ENCODE results near the gene SLC2A4RG. TPM values are rescaled to one million over a fixed set of nuclear protein-coding genes. Genes with fewer than 3 reads are reported as not detected.
A peak's percentile ranks its signal among the peaks of the same experiment; 100 is the strongest.
"Not testable (repeated sequence)": the region's sequence is repeated elsewhere in the genome, so short reads cannot be mapped to it uniquely, and the experiment has no call there.

SLC2A4RG gene
- total RNA-seq, 2 donors from 2014 or later = 24.7 to 37.2 TPM

DNA sequence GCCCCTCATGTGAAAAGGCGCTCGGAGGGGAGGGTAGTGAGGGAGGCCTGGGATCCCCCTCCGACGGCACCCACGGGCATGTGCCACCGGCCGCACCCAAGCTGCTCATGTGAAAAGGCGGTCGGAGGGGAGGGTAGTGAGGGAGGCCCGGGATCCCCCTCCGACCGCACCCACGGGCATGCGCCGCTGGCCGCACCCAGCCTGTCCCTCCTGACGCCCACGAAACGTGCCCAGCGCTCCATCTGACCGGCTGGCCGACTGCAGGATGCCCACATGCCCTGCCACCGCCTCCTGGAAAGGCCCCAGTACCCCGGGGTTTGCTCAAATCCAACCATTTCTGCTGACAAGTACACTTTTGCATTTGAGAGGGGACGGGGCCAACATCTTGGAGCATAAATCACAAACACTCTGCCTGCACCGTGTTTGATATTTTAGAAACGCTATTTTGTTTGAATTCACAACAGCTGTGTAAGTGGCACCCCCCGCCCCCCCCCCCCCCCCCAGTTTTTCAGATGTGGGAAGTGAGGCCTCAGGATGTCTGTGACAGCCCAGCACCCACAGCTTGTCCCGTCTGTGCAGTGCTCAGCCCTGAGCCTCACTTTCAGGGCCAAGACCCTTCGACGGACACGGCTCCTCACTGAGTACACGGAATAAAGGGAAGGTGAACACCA, 34.1 kb downstream of the SLC2A4RG start:
- no peak overlapping the region for H3K27ac Mint-ChIP-seq
- DNase-seq (ENCODE audit: low spot score in 2 of 2) = no peak
- H3K9me3 Mint-ChIP-seq = no peaks in the 10 kb centered on the region
- no peak for ATAC-seq
- no peaks in the 10 kb centered on the region for H3K36me3 Mint-ChIP-seq

GRCh38 chr20:63774306-63774705, 34.7 kb downstream of the SLC2A4RG start:
- DNase-seq (ENCODE audit: low spot score in 2 of 2) = no peak
- H3K9me3 Mint-ChIP-seq = no peaks in the 10 kb centered on the region
- ATAC-seq = no peak
- H3K27ac Mint-ChIP-seq = no peak overlapping the region
- no peaks in the 10 kb centered on the region for H3K36me3 Mint-ChIP-seq

- no peaks in the 10 kb centered on the region for H3K36me3 Mint-ChIP-seq
- no peaks in the 10 kb centered on the region for H3K9me3 Mint-ChIP-seq
- DNase-seq (ENCODE audit: low spot score in 2 of 2) (no peak), ATAC-seq (no peak)
- no peak overlapping the region for H3K27ac Mint-ChIP-seq
These were observed 35.8 kb downstream of the SLC2A4RG start for GRCh38 chr20:63775096-63775978.

DNA sequence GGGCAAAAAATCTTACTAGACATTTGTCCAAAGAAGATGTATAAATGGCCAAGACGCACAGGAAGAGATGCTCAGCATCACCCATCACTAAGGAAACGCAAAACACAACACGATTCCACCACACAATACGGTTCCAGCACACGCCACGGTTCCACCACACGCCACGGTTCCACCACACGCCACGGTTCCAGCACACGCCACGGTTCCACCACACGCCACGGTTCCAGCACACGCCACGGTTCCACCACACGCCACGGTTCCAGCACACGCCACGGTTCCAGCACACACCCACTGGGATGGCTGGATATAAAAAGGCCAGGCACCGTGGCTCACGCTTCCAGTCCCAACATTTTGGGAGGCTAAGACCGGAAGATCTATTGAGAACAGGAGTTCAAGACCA, 37.3 kb downstream of the SLC2A4RG start:
- ATAC-seq = not testable (repeated sequence)

GRCh38 chr20:63777614-63778013, 38.0 kb downstream of the SLC2A4RG start:
- ATAC-seq (no peak), DNase-seq (ENCODE audit: low spot score in 2 of 2) (no peak)
- Mint-ChIP-seq H3K9me3 (no peaks in the 10 kb centered on the region), H3K36me3 (no peaks in the 10 kb centered on the region), H3K27ac (no peak overlapping the region)

More for the DNA sequence above, 37.3 kb downstream of the SLC2A4RG start:
- not testable (repeated sequence) for H3K36me3 Mint-ChIP-seq; H3K9me3 Mint-ChIP-seq; DNase-seq (ENCODE audit: low spot score in 2 of 2); H3K27ac Mint-ChIP-seq

DNA sequence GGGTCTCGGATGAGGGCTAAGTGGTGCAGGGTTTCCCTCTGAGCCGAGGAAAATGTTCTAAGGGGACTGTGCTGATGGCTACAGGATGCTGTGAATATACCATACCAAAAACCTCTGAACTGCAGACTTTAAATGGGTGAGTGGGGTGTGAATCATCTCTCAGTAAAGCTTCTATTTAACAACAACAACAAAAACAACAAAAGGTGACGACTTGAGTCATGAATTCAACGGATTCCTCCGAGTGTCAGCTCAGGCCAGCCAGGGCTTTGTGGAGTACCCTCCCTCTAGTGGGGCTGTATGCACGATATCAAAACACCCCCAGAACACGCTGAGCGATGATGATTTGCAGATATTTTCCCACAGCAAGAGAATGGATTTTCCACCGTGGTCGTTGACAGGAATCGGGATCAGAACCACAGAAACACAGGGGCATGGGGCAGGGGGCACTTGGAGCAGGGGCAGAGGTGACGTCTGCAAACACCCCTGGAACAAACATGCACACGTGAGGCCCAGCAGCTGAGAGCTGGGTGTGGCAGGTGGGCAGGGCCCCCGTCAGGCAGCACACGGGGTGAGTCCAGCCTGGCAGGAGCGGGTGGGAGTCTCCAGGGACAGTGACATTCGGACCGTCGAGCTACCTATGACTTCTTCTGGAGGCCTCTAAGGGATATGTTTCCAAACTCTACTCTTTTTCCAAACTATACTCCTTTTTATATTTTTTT, 38.6 kb downstream of the SLC2A4RG start:
- no peak for ATAC-seq
- no peaks in the 10 kb centered on the region for H3K36me3 Mint-ChIP-seq
- H3K27ac Mint-ChIP-seq = no peak overlapping the region
- no peaks in the 10 kb centered on the region for H3K9me3 Mint-ChIP-seq
- no peak for DNase-seq (ENCODE audit: low spot score in 2 of 2)

DNA sequence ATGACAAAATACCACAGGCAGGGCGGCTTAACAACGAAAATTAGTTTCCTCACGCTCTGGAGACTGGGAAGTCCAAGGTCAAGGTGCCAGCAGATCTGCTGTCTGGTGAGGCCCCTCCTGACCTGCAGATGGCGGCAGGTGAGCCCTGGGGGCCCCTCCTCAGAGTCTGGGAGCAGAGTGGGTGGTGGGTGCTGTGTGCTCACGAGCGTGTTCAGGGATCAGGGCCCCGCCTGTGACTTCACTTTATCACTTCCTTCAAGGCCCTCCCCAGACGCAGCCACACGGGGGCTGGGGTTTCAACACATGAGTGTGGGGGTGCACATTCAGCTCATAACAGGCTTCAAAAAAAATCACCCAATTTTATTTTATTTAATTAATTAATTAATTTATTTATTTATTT, 39.3 kb downstream of the SLC2A4RG start:
- Mint-ChIP-seq H3K27ac (no peak overlapping the region), H3K36me3 (no peaks in the 10 kb centered on the region), H3K9me3 (no peaks in the 10 kb centered on the region)
- ATAC-seq (no peak), DNase-seq (ENCODE audit: low spot score in 2 of 2) (no peak)

DNA sequence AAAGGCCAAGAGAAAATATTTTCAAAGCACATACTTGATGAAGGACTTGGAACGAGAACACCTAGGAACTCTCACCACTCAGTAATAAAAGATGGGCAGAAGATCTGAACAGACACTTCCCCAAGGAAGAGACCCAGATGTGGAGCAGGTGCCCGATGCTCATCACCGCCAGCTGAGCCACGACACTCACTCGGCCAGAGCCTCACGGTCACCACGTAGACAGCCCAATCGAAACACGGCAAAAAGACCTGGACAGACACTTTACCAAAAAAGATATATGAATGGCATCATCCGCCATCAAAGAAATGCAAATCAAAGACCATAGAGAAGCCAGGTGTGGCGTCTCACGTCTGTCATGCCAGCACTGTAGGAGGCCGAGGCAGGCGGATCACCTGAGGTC, 41.6 kb downstream of the SLC2A4RG start:
- Mint-ChIP-seq H3K27ac (no peak overlapping the region), H3K9me3 (no peaks in the 10 kb centered on the region), H3K36me3 (no peaks in the 10 kb centered on the region)
- no peak for DNase-seq (ENCODE audit: low spot score in 2 of 2)
- ATAC-seq = no peak

DNA sequence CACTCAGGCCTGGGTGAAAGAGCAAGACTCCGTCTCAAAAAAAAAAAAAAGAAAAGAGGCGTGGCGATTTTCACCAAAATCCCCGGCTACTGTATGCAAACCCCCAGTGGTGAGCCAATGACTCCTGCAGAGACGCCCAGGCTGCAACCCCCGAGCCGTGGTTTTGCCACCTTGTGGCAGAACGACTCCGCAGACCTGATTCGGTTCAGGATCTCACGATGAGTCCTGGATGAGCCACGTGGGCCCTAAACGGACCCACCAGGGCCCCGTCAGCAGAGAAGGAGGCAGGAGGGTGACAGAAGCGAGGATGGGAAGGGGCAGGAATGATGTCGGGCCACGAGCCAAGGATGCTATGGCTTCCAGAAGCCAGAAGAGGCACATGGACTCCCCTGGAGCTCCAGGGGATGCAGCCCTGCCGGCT, 42.5 kb downstream of the SLC2A4RG start:
- ATAC-seq (peak; percentile 84 to 98), DNase-seq (ENCODE audit: low spot score in 2 of 2) (no peak)
- Mint-ChIP-seq H3K27ac (no peak overlapping the region), H3K36me3 (no peaks in the 10 kb centered on the region), H3K9me3 (no peaks in the 10 kb centered on the region)

GRCh38 chr20:63782521-63782971, 43.0 kb downstream of the SLC2A4RG start:
- H3K27ac Mint-ChIP-seq = peak overlapping the region in 1 of 2 donors; percentile 29
- no peak for DNase-seq (ENCODE audit: low spot score in 2 of 2)
- peak in 1 of 2 donors; percentile 19 for ATAC-seq

GRCh38 chr20:63783970-63784369, 44.4 kb downstream of the SLC2A4RG start:
- no peak for ATAC-seq
- DNase-seq (ENCODE audit: low spot score in 2 of 2) = no peak
- H3K27ac Mint-ChIP-seq = no peak overlapping the region
- H3K9me3 Mint-ChIP-seq = no peaks in the 10 kb centered on the region
- H3K36me3 Mint-ChIP-seq = no peaks in the 10 kb centered on the region

More at GRCh38 chr20:63782521-63782971, 43.0 kb downstream of the SLC2A4RG start:
- Mint-ChIP-seq H3K9me3 (no peaks in the 10 kb centered on the region), H3K36me3 (no peaks in the 10 kb centered on the region)

GRCh38 chr20:63785691-63786131, 46.1 kb downstream of the SLC2A4RG start:
- Mint-ChIP-seq H3K27ac (no peak overlapping the region), H3K36me3 (no peaks in the 10 kb centered on the region), H3K9me3 (no peaks in the 10 kb centered on the region)
- no peak for DNase-seq (ENCODE audit: low spot score in 2 of 2)
- no peak for ATAC-seq

GRCh38 chr20:63787302-63787701, 47.7 kb downstream of the SLC2A4RG start:
- ATAC-seq = no peak
- H3K36me3 Mint-ChIP-seq = no peaks in the 10 kb centered on the region
- H3K9me3 Mint-ChIP-seq = no peaks in the 10 kb centered on the region
- H3K27ac Mint-ChIP-seq = no peak overlapping the region
- no peak for DNase-seq (ENCODE audit: low spot score in 2 of 2)

- Mint-ChIP-seq H3K27ac (peak overlapping the region in 1 of 2 donors; percentile 85), H3K9me3 (no peaks in the 10 kb centered on the region)
- ATAC-seq = no peak
These were observed 48.2 kb downstream of the SLC2A4RG start for GRCh38 chr20:63787749-63788148.

DNA sequence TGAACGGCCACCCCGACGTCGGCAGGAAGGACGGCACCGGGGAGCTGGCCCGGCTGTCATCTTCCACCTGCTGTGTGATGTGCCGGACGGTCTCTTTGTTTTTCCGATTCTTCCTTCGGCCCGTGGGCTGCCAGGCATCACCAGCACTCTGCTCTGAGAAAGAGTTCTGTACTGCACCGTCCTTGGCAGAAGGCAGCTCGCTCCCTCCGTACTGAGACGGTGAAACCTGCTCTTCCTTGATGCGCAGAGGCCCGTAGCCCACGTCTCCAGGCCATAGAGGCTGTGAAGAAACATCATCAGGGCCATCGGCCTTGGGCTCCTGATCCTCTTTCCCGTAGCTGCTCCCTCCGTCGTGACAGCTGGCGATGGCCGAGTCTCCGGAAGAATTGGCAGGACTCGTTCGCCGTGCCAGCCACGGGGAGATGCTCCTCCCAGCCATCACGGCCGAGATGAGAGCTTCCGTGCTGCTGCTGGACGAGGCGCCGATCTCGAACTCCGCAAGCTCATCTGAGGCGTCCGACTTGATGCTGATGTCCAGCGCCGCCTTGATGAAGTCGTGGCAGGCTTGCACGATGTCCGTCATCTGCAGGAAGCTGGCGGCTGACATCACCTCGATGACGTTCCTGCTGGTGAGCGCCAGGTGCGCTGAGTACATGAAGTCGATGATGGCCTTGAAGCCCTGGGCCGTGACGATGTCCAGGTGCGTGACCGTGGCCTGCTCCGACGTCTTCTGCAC, 50.4 kb downstream of the SLC2A4RG start:
- Mint-ChIP-seq H3K36me3 (no peaks in the 10 kb centered on the region), H3K27ac (no peak overlapping the region)

More at GRCh38 chr20:63787749-63788148, 48.2 kb downstream of the SLC2A4RG start:
- no peak for DNase-seq (ENCODE audit: low spot score in 2 of 2)
- no peaks in the 10 kb centered on the region for H3K36me3 Mint-ChIP-seq

GRCh38 chr20:63790572-63791168, 51.1 kb downstream of the SLC2A4RG start:
- no peak for ATAC-seq
- Mint-ChIP-seq H3K9me3 (no peaks in the 10 kb centered on the region), H3K36me3 (no peaks in the 10 kb centered on the region), H3K27ac (no peak overlapping the region)
- DNase-seq (ENCODE audit: low spot score in 2 of 2) = no peak

More for the DNA sequence above, 50.4 kb downstream of the SLC2A4RG start:
- DNase-seq (ENCODE audit: low spot score in 2 of 2) (no peak), ATAC-seq (no peak)
- no peaks in the 10 kb centered on the region for H3K9me3 Mint-ChIP-seq
